Hepatocyte (in vitro differentiated cells): Measurements from ENCODE around the gene FNDC4. TPM values are rescaled to one million over a fixed set of nuclear protein-coding genes. Genes with fewer than 3 reads are reported as not detected.

Experiments
- DNase-seq: peaks from one replicate; pipeline ENCODE4 v3.0.0-alpha.2; 2016; ENCODE audit warnings: low spot score
- H2AFZ ChIP-seq: fragments of 200-600 bp; sonication (generic); 2 replicates; pipeline ENCODE4 v1.6.0; 2016; ENCODE audit warnings: antibody characterized with exemption, mild to moderate bottlenecking
- H3K27ac ChIP-seq: fragments of 200-600 bp; sonication (generic); 2 replicates; pipeline ENCODE4 v1.5.1; 2016; ENCODE audit warnings: mild to moderate bottlenecking
- H3K27me3 ChIP-seq: fragments of 200-600 bp; sonication (generic); 2 replicates; pipeline ENCODE4 v1.6.1; 2016
- H3K36me3 ChIP-seq: fragments of 200-600 bp; sonication (generic); replicated peaks from 2 replicates; pipeline ENCODE4 v1.5.1; 2016; ENCODE audit warnings: low read depth; ENCODE audit not compliant: insufficient read depth
- H3K4me1 ChIP-seq: fragments of 200-600 bp; sonication (generic); 2 replicates; pipeline ENCODE4 v1.5.1; 2016; ENCODE audit warnings: mild to moderate bottlenecking, moderate library complexity; ENCODE audit not compliant: insufficient read depth
- H3K4me2 ChIP-seq: fragments of 200-600 bp; sonication (generic); 2 replicates; pipeline ENCODE4 v1.6.0; 2016
- H3K4me3 ChIP-seq: fragments of 200-600 bp; sonication (generic); 2 replicates; pipeline ENCODE4 v1.5.1; 2016; ENCODE audit warnings: mild to moderate bottlenecking
- H3K79me2 ChIP-seq: fragments of 200-600 bp; sonication (generic); 2 replicates; pipeline ENCODE4 v1.6.0; 2017; ENCODE audit warnings: mild to moderate bottlenecking
- H3K9me2 ChIP-seq: fragments of 200-600 bp; sonication (generic); replicated peaks from 2 replicates; pipeline ENCODE4 v1.6.0; 2017; ENCODE audit warnings: mild to moderate bottlenecking; ENCODE audit not compliant: insufficient read depth
- H3K9me3 ChIP-seq: fragments of 200-600 bp; sonication (generic); 2 replicates; pipeline ENCODE4 v1.5.1; 2016; ENCODE audit warnings: low read depth, mild to moderate bottlenecking
- H4K20me1 ChIP-seq: fragments of 200-600 bp; sonication (generic); 2 replicates; pipeline ENCODE4 v1.6.0; 2016; ENCODE audit warnings: mild to moderate bottlenecking; ENCODE audit not compliant: insufficient read depth, poor library complexity, severe bottlenecking
- CTCF ChIP-seq: fragments of 200-600 bp; sonication (generic); IDR thresholded peaks from 2 replicates; pipeline ENCODE4 v1.5.1; 2016; ENCODE audit warnings: antibody characterized with exemption, mild to moderate bottlenecking; ENCODE audit not compliant: poor library complexity
- EZH2 ChIP-seq: fragments of 200-600 bp; sonication (generic); IDR thresholded peaks from 2 replicates; pipeline ENCODE4 v1.6.1; 2016; ENCODE audit warnings: antibody characterized with exemption, mild to moderate bottlenecking, borderline replicate concordance
- EZH2phosphoT487 ChIP-seq: fragments of 200-600 bp; sonication (generic); IDR thresholded peaks from one replicate; pipeline ENCODE4 v1.6.1; 2018; ENCODE audit warnings: antibody characterized with exemption, mild to moderate bottlenecking, low read depth, moderate library complexity; ENCODE audit not compliant: unreplicated experiment, severe bottlenecking
- WGBS: methylation state at CpG from one replicate; pipeline ENCODE4 v1.1.6; 2016; ENCODE audit warnings: low lambda C conversion rate; ENCODE audit errors: missing lambda C conversion rate; 5-methylcytosine and 5-hydroxymethylcytosine counted together
- polyA plus RNA-seq: library from polyadenylated mRNA; unstranded; fragments of >200 nt; fragmentation: Nextera tagmentation; extraction: Ambion mirVana; gene quantifications from 2 replicates; pipeline ENCODE4 v1.2.1, GENCODE V29; 2016
- total RNA-seq: library from RNA; depleted of rRNA; stranded (reverse); fragments of >200 nt; gene quantifications from 2 replicates; pipeline ENCODE4 v1.2.3, GENCODE V29; 2014

Gene FNDC4
- total and polyA plus RNA-seq, 2 experiments from 2014 or later = 16.3 to 21.4 TPM

GRCh38 chr2:27506587-27506986 lies 11.6 kb upstream of the FNDC4 start:
- Histone ChIP-seq H3K36me3 (no peaks in the 10 kb centered on the region), H3K27me3 (no peaks in the 10 kb centered on the region), H4K20me1 (no peaks in the 10 kb centered on the region), H3K4me2 (no peak overlapping the region), H3K9me3 (no peaks in the 10 kb centered on the region), H3K4me3 (no peak overlapping the region), H3K79me2 (no peaks in the 10 kb centered on the region), H2AFZ (no peak overlapping the region), H3K9me2 (no peaks in the 10 kb centered on the region), H3K27ac (no peak overlapping the region), H3K4me1 (no peaks in the 10 kb centered on the region)
- 86% methylated on average over 6 of the region's 6 CpGs for WGBS
- DNase-seq = no peak
- TF ChIP-seq EZH2phosphoT487 (no peak), EZH2 (no peak), CTCF (no peak)

DNA sequence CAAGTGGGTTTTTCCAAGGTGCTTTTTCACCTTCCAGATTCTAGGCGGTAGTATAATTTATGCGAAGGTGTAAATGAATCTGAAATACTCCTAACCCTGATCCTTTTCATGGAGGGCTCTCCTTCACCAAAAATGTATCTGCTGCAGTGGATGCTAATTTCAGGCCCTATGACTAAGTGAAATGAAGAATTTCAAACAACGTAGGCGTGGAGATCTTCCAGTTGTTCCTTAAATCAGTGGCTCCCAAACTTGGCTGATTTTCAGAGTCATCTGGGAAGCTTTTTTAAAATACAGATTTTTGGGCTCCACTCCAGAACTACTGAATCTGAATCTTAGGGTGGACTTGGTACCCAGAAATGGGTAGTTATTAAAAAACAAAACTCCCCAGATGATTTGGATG lies 7.1 kb upstream of the FNDC4 start:
- no peak overlapping the region for H3K4me2 ChIP-seq
- H3K9me2 ChIP-seq = no peaks in the 10 kb centered on the region
- WGBS = 89% methylated on average over 4 of the region's 4 CpGs
- H2AFZ ChIP-seq = no peak overlapping the region
- H3K4me1 ChIP-seq = peaks cover under 1% of the 10 kb centered on the region
- H3K9me3 ChIP-seq = no peaks in the 10 kb centered on the region
- no peak overlapping the region for H3K4me3 ChIP-seq
- H3K27me3 ChIP-seq = no peaks in the 10 kb centered on the region
- H3K27ac ChIP-seq = no peak overlapping the region
- H4K20me1 ChIP-seq = no peaks in the 10 kb centered on the region
- TF ChIP-seq EZH2 = no peak
- TF ChIP-seq EZH2phosphoT487 = no peak
- no peak for TF ChIP-seq CTCF
- DNase-seq = no peak
- no peaks in the 10 kb centered on the region for H3K36me3 ChIP-seq
- no peaks in the 10 kb centered on the region for H3K79me2 ChIP-seq

GRCh38 chr2:27501042-27501441 lies 6.0 kb upstream of the FNDC4 start:
- Histone ChIP-seq H3K27me3 (no peaks in the 10 kb centered on the region), H2AFZ (no peak overlapping the region), H3K9me2 (no peaks in the 10 kb centered on the region), H3K9me3 (no peaks in the 10 kb centered on the region), H3K4me3 (no peak overlapping the region), H3K36me3 (no peaks in the 10 kb centered on the region), H3K4me1 (peaks cover 5% of the 10 kb centered on the region), H3K4me2 (no peak overlapping the region), H3K79me2 (no peaks in the 10 kb centered on the region), H4K20me1 (no peaks in the 10 kb centered on the region), H3K27ac (no peak overlapping the region)
- no peak for DNase-seq
- TF ChIP-seq EZH2phosphoT487 = no peak

- Histone ChIP-seq H4K20me1 (no peaks in the 10 kb centered on the region), H3K79me2 (no peaks in the 10 kb centered on the region), H3K27ac (no peak overlapping the region), H3K9me3 (no peaks in the 10 kb centered on the region), H3K4me1 (peaks cover 5% of the 10 kb centered on the region), H2AFZ (no peak overlapping the region), H3K9me2 (no peaks in the 10 kb centered on the region), H3K27me3 (no peaks in the 10 kb centered on the region), H3K4me3 (no peak overlapping the region), H3K4me2 (no peak overlapping the region), H3K36me3 (no peaks in the 10 kb centered on the region)
- DNase-seq = no peak
- WGBS = 90% methylated on average over 3 of the region's 3 CpGs
- no peak for TF ChIP-seq EZH2phosphoT487
- TF ChIP-seq EZH2 = no peak
- TF ChIP-seq CTCF = no peak
Observed at GRCh38 chr2:27498975-27499374, 4.0 kb upstream of the FNDC4 start.
